ENCODE results near the gene RPL10L.

RPL10L gene

GRCh38 chr14:46653031-46653755, 1.6 kb upstream of the RPL10L start:
- no peak for DNase-seq (ENCODE audit: low read depth)
- H3K4me3 ChIP-seq (ENCODE audit: low read depth, low read length) = no peak overlapping the region
- no peak for TF ChIP-seq CTCF (IDR thresholded peaks at IDR 0.05; ENCODE audit: insufficient read depth, low read depth, low read length, missing control alignments)

- no peak for TF ChIP-seq CTCF (IDR thresholded peaks at IDR 0.05; ENCODE audit: insufficient read depth, low read depth, low read length, missing control alignments)
These were observed 4.8 kb downstream of the RPL10L start for GRCh38 chr14:46646796-46647195.

GRCh38 chr14:46626876-46627275, 24.7 kb downstream of the RPL10L start:
- no peak for TF ChIP-seq CTCF (IDR thresholded peaks at IDR 0.05; ENCODE audit: insufficient read depth, low read depth, low read length, missing control alignments)
- no peak for DNase-seq (ENCODE audit: low read depth)
- no peak overlapping the region for H3K4me3 ChIP-seq (ENCODE audit: low read depth, low read length)

More at GRCh38 chr14:46646796-46647195, 4.8 kb downstream of the RPL10L start:
- H3K4me3 ChIP-seq (ENCODE audit: low read depth, low read length) = no peak overlapping the region
- no peak for DNase-seq (ENCODE audit: low read depth)
